ENCODE measurements around the gene MYO1D. TPM values are rescaled to one million over a fixed set of nuclear protein-coding genes. Genes with fewer than 3 reads are reported as not detected.
"Not testable (repeated sequence)": the region's sequence is repeated elsewhere in the genome, so short reads cannot be mapped to it uniquely, and the experiment has no call there.

The MYO1D gene
- total and polyA plus RNA-seq, 2 of the 13 experiments (the other 11 are each of a cell fraction or from before 2014, with no cell fraction given): 13.2 to 17.3 TPM

DNA sequence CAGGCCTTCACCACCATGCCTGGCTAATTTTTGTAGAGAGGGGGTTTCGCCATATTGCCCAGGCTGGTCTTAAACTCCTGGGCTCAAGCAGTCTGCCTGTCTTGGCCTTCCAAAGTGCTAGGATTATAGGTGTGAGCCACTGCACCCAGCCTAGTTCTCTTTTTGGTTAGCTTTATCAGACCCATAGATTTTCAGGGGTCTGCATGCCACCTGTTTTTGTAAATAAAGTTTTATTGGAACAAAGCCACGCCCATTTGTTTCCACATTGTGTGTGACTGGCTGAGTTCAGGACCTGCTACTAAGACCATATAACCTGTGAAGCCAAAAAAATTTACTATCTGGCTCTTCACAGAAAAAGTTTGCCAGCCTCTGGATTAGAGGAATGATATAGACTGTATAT, 425.0 kb downstream of the MYO1D start:
- Histone ChIP-seq H4K20me1 (ENCODE audit: insufficient read depth, low read length) (no peaks in the 10 kb centered on the region), H3K4me1 (ENCODE audit: insufficient read depth, low read length) (peaks cover 8% of the 10 kb centered on the region), H3K9me3 (ENCODE audit: low read length) (no peaks in the 10 kb centered on the region), H3K27me3 (ENCODE audit: control insufficient read depth in 1 of 2, insufficient read depth in 2 of 2, low read length in 2 of 2) (no peaks in the 10 kb centered on the region), H3K79me2 (ENCODE audit: insufficient read depth, low read length) (peaks cover 47% of the 10 kb centered on the region), H3K36me3 (replicated peaks in 1 of 2; ENCODE audit: control insufficient read depth in 1 of 2, insufficient read depth in 2 of 2, low read length in 2 of 2) (peaks cover 10 to 75% of the 10 kb centered on the region in 2 experiments), H3K4me3 (replicated peaks in 1 of 3; ENCODE audit: insufficient read depth in 1 of 3, low read depth in 2 of 3, low read length in 3 of 3) (no peak overlapping the region), H3K9ac (ENCODE audit: insufficient read depth, low read depth, low read length) (no peak overlapping the region), H3K27ac (ENCODE audit: extremely low read length, insufficient read depth, low read length) (no peak overlapping the region), H2AFZ (ENCODE audit: low read length) (no peak overlapping the region), H3K4me2 (ENCODE audit: low read depth, low read length) (no peak overlapping the region)
- in situ Hi-C loops (cut with HindIII; ENCODE audit: extremely low pct_ligation_motif_present, low pct_unique_long_range_greater_than_20kb) (no loop called here), intact Hi-C loops (cut with micrococcal nuclease; ENCODE audit: unreplicated experiment) (no loop called here)
- TF ChIP-seq ZBTB1 (CRISPR knock-in tag; IDR thresholded peaks at IDR 0.05; ENCODE audit: borderline replicate concordance): no peak
- TF ChIP-seq, protein P1, sequence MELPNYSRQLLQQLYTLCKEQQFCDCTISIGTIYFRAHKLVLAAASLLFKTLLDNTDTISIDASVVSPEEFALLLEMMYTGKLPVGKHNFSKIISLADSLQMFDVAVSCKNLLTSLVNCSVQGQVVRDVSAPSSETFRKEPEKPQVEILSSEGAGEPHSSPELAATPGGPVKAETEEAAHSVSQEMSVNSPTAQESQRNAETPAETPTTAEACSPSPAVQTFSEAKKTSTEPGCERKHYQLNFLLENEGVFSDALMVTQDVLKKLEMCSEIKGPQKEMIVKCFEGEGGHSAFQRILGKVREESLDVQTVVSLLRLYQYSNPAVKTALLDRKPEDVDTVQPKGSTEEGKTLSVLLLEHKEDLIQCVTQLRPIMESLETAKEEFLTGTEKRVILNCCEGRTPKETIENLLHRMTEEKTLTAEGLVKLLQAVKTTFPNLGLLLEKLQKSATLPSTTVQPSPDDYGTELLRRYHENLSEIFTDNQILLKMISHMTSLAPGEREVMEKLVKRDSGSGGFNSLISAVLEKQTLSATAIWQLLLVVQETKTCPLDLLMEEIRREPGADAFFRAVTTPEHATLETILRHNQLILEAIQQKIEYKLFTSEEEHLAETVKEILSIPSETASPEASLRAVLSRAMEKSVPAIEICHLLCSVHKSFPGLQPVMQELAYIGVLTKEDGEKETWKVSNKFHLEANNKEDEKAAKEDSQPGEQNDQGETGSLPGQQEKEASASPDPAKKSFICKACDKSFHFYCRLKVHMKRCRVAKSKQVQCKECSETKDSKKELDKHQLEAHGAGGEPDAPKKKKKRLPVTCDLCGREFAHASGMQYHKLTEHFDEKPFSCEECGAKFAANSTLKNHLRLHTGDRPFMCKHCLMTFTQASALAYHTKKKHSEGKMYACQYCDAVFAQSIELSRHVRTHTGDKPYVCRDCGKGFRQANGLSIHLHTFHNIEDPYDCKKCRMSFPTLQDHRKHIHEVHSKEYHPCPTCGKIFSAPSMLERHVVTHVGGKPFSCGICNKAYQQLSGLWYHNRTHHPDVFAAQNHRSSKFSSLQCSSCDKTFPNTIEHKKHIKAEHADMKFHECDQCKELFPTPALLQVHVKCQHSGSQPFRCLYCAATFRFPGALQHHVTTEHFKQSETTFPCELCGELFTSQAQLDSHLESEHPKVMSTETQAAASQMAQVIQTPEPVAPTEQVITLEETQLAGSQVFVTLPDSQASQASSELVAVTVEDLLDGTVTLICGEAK (IDR thresholded peaks at IDR 0.05): peak; percentile 61
- TF ChIP-seq, protein P1 (CRISPR knock-in tag; IDR thresholded peaks at IDR 0.05): peak; percentile 96
- DNase-seq (ENCODE audit: low spot score) (no peak), FAIRE-seq (no peak), ATAC-seq (no peak)
- BruUV-seq (replicated peaks): no TSS peak
- 97% methylated on average over 2 of the region's 2 CpGs for whole genome bisulfite sequencing (ENCODE audit: low lambda C conversion rate)
- ChIA-PET CTCF (ENCODE audit: low intra/inter-chr PET ratio, low total read pairs) (no interaction called here), POLR2A (no interaction called here)

DNA sequence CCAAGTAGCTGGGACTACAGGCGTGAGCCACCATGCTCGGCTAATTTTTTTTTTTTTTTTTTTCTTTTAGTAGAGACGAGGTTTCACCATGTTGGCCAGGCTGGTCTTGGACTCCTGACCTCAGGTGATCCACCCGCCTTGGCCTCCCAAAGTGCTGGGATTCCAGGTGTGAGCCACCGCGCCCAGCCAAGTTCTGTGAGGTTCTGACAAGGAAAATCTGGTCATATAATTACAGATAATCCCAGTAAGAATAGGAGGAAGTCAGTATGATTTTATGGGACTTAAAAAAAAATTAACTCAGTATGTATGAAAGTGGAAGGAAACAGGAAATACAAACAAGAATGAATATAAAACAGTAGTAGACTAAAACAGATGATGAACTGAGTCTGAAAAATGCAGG, 426.5 kb downstream of the MYO1D start:
- H3K9me3 ChIP-seq (ENCODE audit: low read length); FAIRE-seq; H2AFZ ChIP-seq (ENCODE audit: low read length); BruUV-seq (replicated peaks); H3K4me2 ChIP-seq (ENCODE audit: low read depth, low read length); DNase-seq (ENCODE audit: low spot score); intact Hi-C loops (cut with micrococcal nuclease; ENCODE audit: unreplicated experiment); CTCF ChIA-PET (ENCODE audit: low intra/inter-chr PET ratio, low total read pairs); H3K4me3 ChIP-seq (replicated peaks in 1 of 3; ENCODE audit: insufficient read depth in 1 of 3, low read depth in 2 of 3, low read length in 3 of 3); H3K27ac ChIP-seq (ENCODE audit: extremely low read length, insufficient read depth, low read length); H3K27me3 ChIP-seq (ENCODE audit: control insufficient read depth in 1 of 2, insufficient read depth in 2 of 2, low read length in 2 of 2); H3K9ac ChIP-seq (ENCODE audit: insufficient read depth, low read depth, low read length); in situ Hi-C loops (cut with HindIII; ENCODE audit: extremely low pct_ligation_motif_present, low pct_unique_long_range_greater_than_20kb); ATAC-seq: not testable (repeated sequence)
- 98% methylated on average over 6 of the region's 6 CpGs for WGBS (ENCODE audit: low lambda C conversion rate)
- POLR2A ChIA-PET: interaction anchor here (1.3 kb wide), 1 partner anchor 36 kb away, joined by 3 read pairs; the partner anchor contains the start of gene CDK5R1
- Histone ChIP-seq H4K20me1 (ENCODE audit: insufficient read depth, low read length) (peaks cover 11% of the 10 kb centered on the region), H3K79me2 (ENCODE audit: insufficient read depth, low read length) (peaks cover 62% of the 10 kb centered on the region), H3K4me1 (ENCODE audit: insufficient read depth, low read length) (peaks cover 23% of the 10 kb centered on the region), H3K36me3 (replicated peaks in 1 of 2; ENCODE audit: control insufficient read depth in 1 of 2, insufficient read depth in 2 of 2, low read length in 2 of 2) (peaks cover 10 to 68% of the 10 kb centered on the region in 2 experiments)

Data from HepG2 (cell line).